Activated CD4-positive, alpha-beta T cell treated with anti-CD3 and anti-CD28 coated beads for 48 hours (primary cell): ENCODE measurements around the gene MLH1.

Source experiments
- DNase-seq: peaks from one replicate; pipeline ENCODE4 v3.0.0-alpha.2; 2020

MLH1 gene

GRCh38 chr3:37096288-37096687 is 103.0 kb downstream of the MLH1 start:
- no peak for DNase-seq

GRCh38 chr3:37096975-37097374 is 103.7 kb downstream of the MLH1 start:
- no peak for DNase-seq

- DNase-seq = no peak
Observed at GRCh38 chr3:37097776-37098175, 104.5 kb downstream of the MLH1 start.

- no peak for DNase-seq
Observed at GRCh38 chr3:37098884-37099283, 105.6 kb downstream of the MLH1 start.

- no peak for DNase-seq
Observed at GRCh38 chr3:37099469-37099868, 106.2 kb downstream of the MLH1 start.

- no peak for DNase-seq
Observed at GRCh38 chr3:37100411-37100810, 107.1 kb downstream of the MLH1 start.
